Astrocyte (in vitro differentiated cells and primary cell): ENCODE results near the gene RFX4. TPM values are rescaled to one million over a fixed set of nuclear protein-coding genes. Genes with fewer than 3 reads are reported as not detected.

Experiments
- DNase-seq: peaks from one replicate; pipeline ENCODE4 v3.0.0-alpha.2; 2010; ENCODE audit warnings: low read depth
- FAIRE-seq: peaks from 2 replicates; lab custom pipeline; 2011; peaks lifted over from hg19 to GRCh38; lab: Jason Lieb, UNC
- H2AFZ ChIP-seq: 2 replicates; pipeline ENCODE4 v1.6.0; 2012; ENCODE audit warnings: low read depth, low read length, inconsistent platforms
- H3K27ac ChIP-seq: 2 replicates; pipeline ENCODE4 v1.5.1; 2011; ENCODE audit warnings: low read depth, low read length, inconsistent platforms
- H3K27me3 ChIP-seq: 2 replicates; pipeline ENCODE4 v1.6.0; 2011; ENCODE audit warnings: low read length, inconsistent platforms; ENCODE audit not compliant: insufficient read depth
- H3K36me3 ChIP-seq: 2 replicates; pipeline ENCODE4 v1.5.1; 2011; ENCODE audit warnings: low read length, inconsistent platforms; ENCODE audit not compliant: insufficient read depth
- H3K4me1 ChIP-seq: 2 replicates; pipeline ENCODE4 v1.5.1; 2011; ENCODE audit warnings: low read length, inconsistent platforms; ENCODE audit not compliant: insufficient read depth
- H3K4me2 ChIP-seq: 2 replicates; pipeline ENCODE4 v1.6.0; 2012; ENCODE audit warnings: low read length, inconsistent platforms
- H3K4me3 ChIP-seq: 2 replicates; pipeline ENCODE4 v1.5.1; 2011; ENCODE audit warnings: low read depth, mild to moderate bottlenecking, low read length, inconsistent platforms; ENCODE audit not compliant: insufficient read depth
- H3K79me2 ChIP-seq: 2 replicates; pipeline ENCODE4 v1.6.0; 2012; ENCODE audit warnings: mild to moderate bottlenecking, low read length, inconsistent platforms; ENCODE audit not compliant: insufficient read depth
- H3K9ac ChIP-seq: 2 replicates; pipeline ENCODE4 v1.6.0; 2012; ENCODE audit warnings: mild to moderate bottlenecking, low read length, inconsistent platforms
- H3K9me3 ChIP-seq: 2 replicates; pipeline ENCODE4 v1.5.1; 2012; ENCODE audit warnings: low read depth, mild to moderate bottlenecking, low read length, inconsistent platforms; ENCODE audit not compliant: insufficient read depth
- H4K20me1 ChIP-seq: 2 replicates; pipeline ENCODE4 v1.6.0; 2012; ENCODE audit warnings: low read length, inconsistent platforms; ENCODE audit not compliant: insufficient read depth
- H3K27ac Mint-ChIP-seq: one replicate; pipeline ENCODE4 v1.8.0; 2021; ENCODE audit warnings: mild to moderate bottlenecking, mixed read lengths; ENCODE audit not compliant: unreplicated experiment
- H3K27me3 Mint-ChIP-seq: one replicate; pipeline ENCODE4 v1.8.0; 2021; ENCODE audit warnings: low read depth, mixed read lengths; ENCODE audit not compliant: unreplicated experiment
- H3K36me3 Mint-ChIP-seq: one replicate; pipeline ENCODE4 v1.8.0; 2021; ENCODE audit warnings: low read depth, mixed read lengths; ENCODE audit not compliant: unreplicated experiment
- H3K4me1 Mint-ChIP-seq: one replicate; pipeline ENCODE4 v1.8.0; 2021; ENCODE audit warnings: low read depth, mixed read lengths; ENCODE audit not compliant: unreplicated experiment
- H3K4me3 Mint-ChIP-seq: one replicate; pipeline ENCODE4 v1.8.0; 2021; ENCODE audit warnings: mild to moderate bottlenecking, moderate library complexity, mixed read lengths; ENCODE audit not compliant: unreplicated experiment
- H3K9me3 Mint-ChIP-seq: one replicate; pipeline ENCODE4 v1.8.0; 2021; ENCODE audit warnings: mild to moderate bottlenecking, mixed read lengths; ENCODE audit not compliant: unreplicated experiment
- CTCF ChIP-seq: IDR thresholded peaks from 2 replicates; pipeline ENCODE4 v1.5.1; 2011; ENCODE audit warnings: low read depth, mild to moderate bottlenecking, inconsistent platforms, low read length, moderate library complexity; ENCODE audit not compliant: insufficient read depth
- EZH2 ChIP-seq: IDR thresholded peaks from 2 replicates; pipeline ENCODE4 v1.6.1; 2012; ENCODE audit warnings: mild to moderate bottlenecking, low read length, inconsistent platforms; ENCODE audit not compliant: insufficient read depth
- total RNA-seq: library from RNA; stranded (reverse); gene quantifications from 2 replicates; pipeline ENCODE4 v1.2.1, GENCODE V29; 2021

The RFX4 gene
- total RNA-seq, 1 donor from 2014 or later = 0.07 TPM

- no peaks in the 10 kb centered on the region for H4K20me1 ChIP-seq
- Mint-ChIP-seq H3K9me3 (no peaks in the 10 kb centered on the region), H3K27ac (no peak overlapping the region), H3K36me3 (no peaks in the 10 kb centered on the region), H3K4me1 (peaks cover 14% of the 10 kb centered on the region), H3K27me3 (peaks cover 13% of the 10 kb centered on the region), H3K4me3 (no peak overlapping the region)
- H3K9ac ChIP-seq = no peak overlapping the region
- FAIRE-seq = no peak
- H3K9me3 ChIP-seq = no peaks in the 10 kb centered on the region
- H3K4me2 ChIP-seq = no peak overlapping the region
- H3K27ac ChIP-seq = no peak overlapping the region
- DNase-seq = no peak
- no peak overlapping the region for H3K4me3 ChIP-seq
- no peak overlapping the region for H2AFZ ChIP-seq
- peaks cover 25% of the 10 kb centered on the region for H3K4me1 ChIP-seq
- no peaks in the 10 kb centered on the region for H3K36me3 ChIP-seq
- TF ChIP-seq EZH2 = no peak
- no peak for TF ChIP-seq CTCF
- H3K79me2 ChIP-seq = no peaks in the 10 kb centered on the region
- no peaks in the 10 kb centered on the region for H3K27me3 ChIP-seq
Measured at GRCh38 chr12:106631797-106632196, 49.0 kb downstream of the RFX4 start.

- Mint-ChIP-seq H3K4me1 (peaks cover 14% of the 10 kb centered on the region), H3K36me3 (no peaks in the 10 kb centered on the region), H3K27ac (no peak overlapping the region), H3K27me3 (peaks cover 13% of the 10 kb centered on the region), H3K4me3 (no peak overlapping the region), H3K9me3 (no peaks in the 10 kb centered on the region)
- H3K4me2 ChIP-seq = peak overlapping the region; percentile 25
- H3K36me3 ChIP-seq = no peaks in the 10 kb centered on the region
- H3K27ac ChIP-seq = peak overlapping the region; percentile 54
- H3K27me3 ChIP-seq = no peaks in the 10 kb centered on the region
- H3K9ac ChIP-seq = no peak overlapping the region
- DNase-seq = no peak
- no peaks in the 10 kb centered on the region for H3K9me3 ChIP-seq
- no peaks in the 10 kb centered on the region for H3K79me2 ChIP-seq
- no peak for TF ChIP-seq EZH2
- TF ChIP-seq CTCF = no peak
- H4K20me1 ChIP-seq = no peaks in the 10 kb centered on the region
- no peak overlapping the region for H3K4me3 ChIP-seq
- peaks cover 25% of the 10 kb centered on the region for H3K4me1 ChIP-seq
- no peak for FAIRE-seq
- H2AFZ ChIP-seq = no peak overlapping the region
Measured at GRCh38 chr12:106632797-106633450, 50.1 kb downstream of the RFX4 start.

GRCh38 chr12:106633451-106633823 lies 50.6 kb downstream of the RFX4 start:
- Histone ChIP-seq H3K4me1 (peaks cover 25% of the 10 kb centered on the region), H3K27me3 (no peaks in the 10 kb centered on the region), H3K79me2 (no peaks in the 10 kb centered on the region), H3K4me3 (no peak overlapping the region), H3K9ac (no peak overlapping the region), H3K9me3 (no peaks in the 10 kb centered on the region), H3K36me3 (no peaks in the 10 kb centered on the region), H4K20me1 (no peaks in the 10 kb centered on the region), H3K4me2 (peak overlapping the region; percentile 56), H2AFZ (no peak overlapping the region), H3K27ac (peak overlapping the region; percentile 54)
- Mint-ChIP-seq H3K27ac (no peak overlapping the region), H3K9me3 (no peaks in the 10 kb centered on the region), H3K36me3 (no peaks in the 10 kb centered on the region), H3K4me1 (peaks cover 14% of the 10 kb centered on the region), H3K27me3 (peaks cover 13% of the 10 kb centered on the region), H3K4me3 (no peak overlapping the region)
- no peak for FAIRE-seq
- DNase-seq = peak; percentile 36
- no peak for TF ChIP-seq CTCF
- no peak for TF ChIP-seq EZH2
